Astrocyte of the spinal cord (primary cell): ENCODE measurements around the gene SPOCK1.

Experiments used
- DNase-seq: peaks from one replicate; pipeline ENCODE4 v3.0.0; 2011; ENCODE audit warnings: low read depth, low spot score
- H3K4me3 ChIP-seq: 2 replicates; pipeline ENCODE4 v1.5.1; 2011; ENCODE audit warnings: low read depth, mild to moderate bottlenecking, low read length, moderate library complexity
- CTCF ChIP-seq: IDR thresholded peaks from 2 replicates; pipeline ENCODE4 v1.5.1; 2012; ENCODE audit warnings: low read depth, mild to moderate bottlenecking, low read length, inconsistent platforms
- in situ Hi-C: cut with HindIII; loops from 2 replicates; pipeline ENCODE4 v1.10.0; 2017; ENCODE audit warnings: low sequenced_read_pairs

SPOCK1 gene

GRCh38 chr5:137128012-137128411 lies 371.1 kb downstream of the SPOCK1 start:
- DNase-seq, result no peak
- in situ Hi-C loops, result no loop called here
- no peak for TF ChIP-seq CTCF
- no peak overlapping the region for H3K4me3 ChIP-seq

- no peak overlapping the region for H3K4me3 ChIP-seq
- in situ Hi-C loops, result no loop called here
- no peak for TF ChIP-seq CTCF
- no peak for DNase-seq
Observed at GRCh38 chr5:137126829-137127228, 372.3 kb downstream of the SPOCK1 start.

- DNase-seq, result no peak
- in situ Hi-C loops, result no loop called here
- TF ChIP-seq CTCF, result no peak
- no peak overlapping the region for H3K4me3 ChIP-seq
Observed at GRCh38 chr5:137122558-137122957, 376.6 kb downstream of the SPOCK1 start.

- no peak for DNase-seq
- in situ Hi-C loops, result no loop called here
- H3K4me3 ChIP-seq, result no peak overlapping the region
- no peak for TF ChIP-seq CTCF
Observed at GRCh38 chr5:137122075-137122474, 377.1 kb downstream of the SPOCK1 start.

- no peak overlapping the region for H3K4me3 ChIP-seq
- in situ Hi-C loops, result no loop called here
- no peak for TF ChIP-seq CTCF
- DNase-seq, result no peak
Observed at GRCh38 chr5:137119321-137119720, 379.8 kb downstream of the SPOCK1 start.

GRCh38 chr5:137118629-137119028 lies 380.5 kb downstream of the SPOCK1 start:
- in situ Hi-C loops, result no loop called here
- TF ChIP-seq CTCF, result no peak
- H3K4me3 ChIP-seq, result no peak overlapping the region
- DNase-seq, result no peak

GRCh38 chr5:137115152-137115551 lies 384.0 kb downstream of the SPOCK1 start:
- no peak overlapping the region for H3K4me3 ChIP-seq
- DNase-seq, result no peak
- in situ Hi-C loops, result no loop called here
- no peak for TF ChIP-seq CTCF
